ENCODE data around the gene MARVELD2. TPM values are rescaled to one million over a fixed set of nuclear protein-coding genes. Genes with fewer than 3 reads are reported as not detected.

The MARVELD2 gene
- total and polyA plus RNA-seq, 2 of the 13 experiments (the other 11 are each of a cell fraction or from before 2014, with no cell fraction given), result 11.1 to 15.4 TPM

GRCh38 chr5:69444127-69444754 lies 29.3 kb downstream of the MARVELD2 start (continued):
- TF ChIP-seq MAX (IDR thresholded peaks at IDR 0.05), result peak; percentile 35; the same call in 1 of the 2 replicates
- TF ChIP-seq ZNF614 (CRISPR knock-in tag; IDR thresholded peaks at IDR 0.05; ENCODE audit: borderline replicate concordance), result no peak
- TF ChIP-seq ZKSCAN8 (CRISPR knock-in tag; IDR thresholded peaks at IDR 0.05; ENCODE audit: borderline replicate concordance), result no peak
- no peak for TF ChIP-seq ZNF292 (CRISPR knock-in tag; IDR thresholded peaks at IDR 0.05; ENCODE audit: borderline replicate concordance, low read depth)
- TF ChIP-seq POGK (CRISPR knock-in tag; conservative IDR thresholded peaks at IDR 0.05), result no peak
- TF ChIP-seq ZSCAN12 (CRISPR knock-in tag; IDR thresholded peaks at IDR 0.05), result no peak
- TF ChIP-seq ZFAT (CRISPR knock-in tag; conservative IDR thresholded peaks at IDR 0.05), result no peak
- peak; percentile 93; the same call in 1 of the 2 replicates for TF ChIP-seq SOX5 (CRISPR knock-in tag; IDR thresholded peaks at IDR 0.05; ENCODE audit: borderline replicate concordance)
- TF ChIP-seq MAFG (CRISPR knock-in tag; IDR thresholded peaks at IDR 0.05), result no peak
- no peak for TF ChIP-seq ZNF577 (CRISPR knock-in tag; IDR thresholded peaks at IDR 0.05; ENCODE audit: borderline replicate concordance, low read depth)
- no peak for TF ChIP-seq GABPA (IDR thresholded peaks at IDR 0.05; ENCODE audit: low read depth, low read length)
- peak; percentile 19; the same call in 1 of the 2 replicates for TF ChIP-seq GABPA (CRISPR knock-in tag; IDR thresholded peaks at IDR 0.05; ENCODE audit: low read depth)
- no peak for TF ChIP-seq GMEB1 (CRISPR knock-in tag; IDR thresholded peaks at IDR 0.05; ENCODE audit: borderline replicate concordance)
- no peak for TF ChIP-seq ZNF720 (CRISPR knock-in tag; IDR thresholded peaks at IDR 0.05)
- TF ChIP-seq ZNF589 (CRISPR knock-in tag; conservative IDR thresholded peaks at IDR 0.05), result no peak
- no peak for TF ChIP-seq ZNF597 (CRISPR knock-in tag; IDR thresholded peaks at IDR 0.05)
- no peak for TF ChIP-seq KLF6 (CRISPR knock-in tag; IDR thresholded peaks at IDR 0.05)
- no peak for TF ChIP-seq GZF1 (CRISPR knock-in tag; IDR thresholded peaks at IDR 0.05)
- TF ChIP-seq FOSL2 (CRISPR knock-in tag; IDR thresholded peaks at IDR 0.05), result peak; percentile 95
- TF ChIP-seq ZNF574 (CRISPR knock-in tag; IDR thresholded peaks at IDR 0.05), result no peak

Measured in HepG2 (cell line).